HK-2 (cell line): Measurements from ENCODE around the gene OTOG.

Experiments
- DNase-seq: peaks from one replicate; pipeline ENCODE4 v3.0.0-alpha.2; 2018; ENCODE audit not compliant: unreplicated experiment

OTOG gene

GRCh38 chr11:17650127-17650911 is 103.3 kb downstream of the OTOG start:
- no peak for DNase-seq

- DNase-seq, result no peak
Observed at GRCh38 chr11:17651061-17651460, 104.0 kb downstream of the OTOG start.

- DNase-seq, result no peak
Observed at GRCh38 chr11:17651681-17652080, 104.6 kb downstream of the OTOG start.

- no peak for DNase-seq
Observed at GRCh38 chr11:17652556-17652955, 105.5 kb downstream of the OTOG start.

- DNase-seq, result no peak
Observed at GRCh38 chr11:17653611-17654010, 106.6 kb downstream of the OTOG start.

GRCh38 chr11:17655682-17656081 is 108.6 kb downstream of the OTOG start:
- no peak for DNase-seq

GRCh38 chr11:17658211-17658610 is 111.2 kb downstream of the OTOG start:
- DNase-seq, result no peak

- DNase-seq, result no peak
Observed at GRCh38 chr11:17668166-17668565, 121.1 kb downstream of the OTOG start.

GRCh38 chr11:17672469-17672868 is 125.4 kb downstream of the OTOG start:
- DNase-seq, result no peak

GRCh38 chr11:17673951-17674350 is 126.9 kb downstream of the OTOG start:
- DNase-seq, result no peak

- DNase-seq, result no peak
Observed at GRCh38 chr11:17682848-17683247, 135.8 kb downstream of the OTOG start.

- DNase-seq, result peak; percentile 32
Observed at GRCh38 chr11:17683377-17684161, 136.5 kb downstream of the OTOG start.

GRCh38 chr11:17684550-17684949 is 137.5 kb downstream of the OTOG start:
- DNase-seq, result no peak

- no peak for DNase-seq
Observed at GRCh38 chr11:17686231-17686980, 139.3 kb downstream of the OTOG start.

- no peak for DNase-seq
Observed at GRCh38 chr11:17687946-17688670, 141.0 kb downstream of the OTOG start.

- DNase-seq, result no peak
Observed at GRCh38 chr11:17691550-17691949, 144.5 kb downstream of the OTOG start.

GRCh38 chr11:17691976-17692375 is 144.9 kb downstream of the OTOG start:
- DNase-seq, result no peak

- DNase-seq, result no peak
Observed at GRCh38 chr11:17692931-17693330, 145.9 kb downstream of the OTOG start.

GRCh38 chr11:17693531-17693930 is 146.5 kb downstream of the OTOG start:
- DNase-seq, result no peak

- DNase-seq, result no peak
Observed at GRCh38 chr11:17694494-17695110, 147.5 kb downstream of the OTOG start.
